Prostate gland (tissue), 2 donors: ENCODE results near the gene FAM118B.

Source experiments
- CTCF ChIP-seq, 4 experiments: fragments of 200-600 bp in 2 of 4; fragments of 450-650 bp in 2 of 4; sonication (generic) in 2 of 4; IDR thresholded peaks; 1 replicate in 3 of 4; 2 replicates in 1 of 4; pipeline ENCODE4 v1.5.1; 2016 to 2019; ENCODE audit warnings: antibody characterized with exemption in 4 of 4, mild to moderate bottlenecking in 2 of 4, moderate library complexity in 2 of 4
- POLR2A ChIP-seq: fragments of 450-650 bp; IDR thresholded peaks from one replicate; pipeline ENCODE4 v1.6.1; 2016; ENCODE audit warnings: antibody characterized with exemption, mild to moderate bottlenecking
- POLR2AphosphoS5 ChIP-seq: sonication (generic); formaldehyde crosslinking; IDR thresholded peaks from one replicate; pipeline ENCODE4 v1.6.1; 2017; ENCODE audit warnings: antibody characterized with exemption

- TF ChIP-seq CTCF (IDR thresholded peaks at IDR 0.05) (peak in 2 of 4 experiments; percentile 26 to 43), POLR2A (no peak), POLR2AphosphoS5 (no peak)
Measured at GRCh38 chr11:126307706-126308105, 96.1 kb downstream of the FAM118B start.
